IMR-90 (cell line): ENCODE data around the gene HOXB1. TPM values are rescaled to one million over a fixed set of nuclear protein-coding genes. Genes with fewer than 3 reads are reported as not detected.

Source experiments
- ATAC-seq: fragments of 200-7000 bp; cut with Tn5 transposase; 2 replicates; pipeline ENCODE4 v1.9.1; 2020; ENCODE audit warnings: low read depth, mild to moderate bottlenecking, moderate library complexity
- BruUV-seq: library from RNA; stranded (reverse); fragments of 400-500 nt; replicated peaks from 2 replicates; lab custom pipeline; 2021; lab: Mats Ljungman, UMichigan
- CTCF ChIA-PET: fragments of 300-600 bp; formaldehyde crosslinking; extraction: SDS; loops from one replicate; lab custom pipeline; 2021; ENCODE audit warnings: antibody characterized with exemption; lab: Yijun Ruan, JAX
- POLR2A ChIA-PET: fragments of 300-600 bp; sonication (Branson Sonifier 250); formaldehyde crosslinking; loops from one replicate; lab custom pipeline; 2022; ENCODE audit warnings: antibody characterized with exemption; ENCODE audit not compliant: unreplicated experiment; lab: Charles Lee
- DNase-seq: peaks from one replicate; pipeline ENCODE4 v3.0.0; 2013
- H2AFZ ChIP-seq: replicated peaks from 2 replicates; pipeline ENCODE3; 2013; ENCODE audit warnings: low read length, mild to moderate bottlenecking; ENCODE audit not compliant: poor library complexity
- H2AK5ac ChIP-seq: 2 replicates; pipeline ENCODE4 v1.6.1; 2013; ENCODE audit warnings: low read depth, low read length, inconsistent platforms
- H2AK9ac ChIP-seq: replicated peaks from 2 replicates; pipeline ENCODE3; 2013; ENCODE audit warnings: mild to moderate bottlenecking, low read depth, low read length, moderate library complexity; ENCODE audit not compliant: poor library complexity
- H2BK120ac ChIP-seq: 2 replicates; pipeline ENCODE4 v1.6.1; 2013; ENCODE audit warnings: low read depth, low read length, inconsistent platforms
- H2BK15ac ChIP-seq: 3 replicates; pipeline ENCODE4 v1.6.1; 2013; ENCODE audit warnings: low read depth, low read length, inconsistent platforms
- H2BK20ac ChIP-seq: 2 replicates; pipeline ENCODE4 v1.6.1; 2013; ENCODE audit warnings: low read depth, mild to moderate bottlenecking, inconsistent platforms, low read length, moderate library complexity
- H2BK5ac ChIP-seq: 2 replicates; pipeline ENCODE4 v1.6.1; 2013; ENCODE audit warnings: mild to moderate bottlenecking, low read depth, low read length, inconsistent platforms; ENCODE audit not compliant: poor library complexity, severe bottlenecking
- H3K14ac ChIP-seq: replicated peaks from 2 replicates; pipeline ENCODE4 v1.6.1; 2013; ENCODE audit warnings: low read depth, low read length, inconsistent platforms
- H3K18ac ChIP-seq: 2 replicates; pipeline ENCODE4 v1.6.1; 2013; ENCODE audit warnings: low read depth, low read length, control low read depth
- H3K23ac ChIP-seq: 2 replicates; pipeline ENCODE4 v1.6.1; 2013; ENCODE audit warnings: low read depth, low read length, inconsistent platforms
- H3K27ac ChIP-seq: 2 replicates; pipeline ENCODE4 v1.5.1; 2013; ENCODE audit warnings: mild to moderate bottlenecking, control low read depth, low read length; ENCODE audit not compliant: insufficient read depth
- H3K27me3 ChIP-seq: 2 replicates; pipeline ENCODE4 v1.6.1; 2013; ENCODE audit warnings: low read length; ENCODE audit not compliant: control insufficient read depth, insufficient read depth
- H3K36me3 ChIP-seq: 2 replicates; pipeline ENCODE4 v1.6.1; 2013; ENCODE audit warnings: low read length, mixed read lengths; ENCODE audit not compliant: control insufficient read depth, insufficient read depth
- H3K4ac ChIP-seq: 2 replicates; pipeline ENCODE4 v1.6.1; 2013; ENCODE audit warnings: low read depth, low read length, inconsistent platforms
- H3K4me1 ChIP-seq: 2 replicates; pipeline ENCODE4 v1.6.1; 2013; ENCODE audit warnings: low read length, mixed read lengths; ENCODE audit not compliant: control insufficient read depth, insufficient read depth
- H3K4me2 ChIP-seq: 2 replicates; pipeline ENCODE4 v1.6.1; 2013; ENCODE audit warnings: low read depth, mild to moderate bottlenecking, control low read depth, low read length, moderate library complexity
- H3K4me3 ChIP-seq: 2 replicates; pipeline ENCODE4 v1.5.1; 2013; ENCODE audit warnings: low read depth, mild to moderate bottlenecking, control low read depth, low read length, moderate library complexity; ENCODE audit not compliant: insufficient read depth
- H3K56ac ChIP-seq: 2 replicates; pipeline ENCODE4 v1.6.1; 2013; ENCODE audit warnings: low read length, inconsistent platforms; ENCODE audit not compliant: insufficient read depth; ENCODE audit errors: extremely low read depth
- H3K79me1 ChIP-seq, 2 experiments: 2 replicates each; pipeline ENCODE4 v1.6.1; 2013; ENCODE audit warnings: low read length in 2 of 2, inconsistent platforms in 1 of 2, low read depth in 1 of 2
- H3K9ac ChIP-seq: 2 replicates; pipeline ENCODE4 v1.6.1; 2013; ENCODE audit warnings: low read depth, low read length, control low read depth
- H3K9me1 ChIP-seq: 2 replicates; pipeline ENCODE4 v1.6.1; 2013; ENCODE audit warnings: low read length, inconsistent platforms; ENCODE audit not compliant: insufficient read depth
- H3K9me3 ChIP-seq: 2 replicates; pipeline ENCODE4 v1.6.1; 2013; ENCODE audit warnings: low read length; ENCODE audit not compliant: control insufficient read depth, insufficient read depth
- H4K20me1 ChIP-seq: 2 replicates; pipeline ENCODE4 v1.6.1; 2013; ENCODE audit warnings: low read length, inconsistent platforms; ENCODE audit not compliant: insufficient read depth
- H4K5ac ChIP-seq: 2 replicates; pipeline ENCODE4 v1.6.1; 2013; ENCODE audit warnings: mild to moderate bottlenecking, low read depth, low read length, control low read depth
- H4K8ac ChIP-seq, 2 experiments: 2 replicates each; pipeline ENCODE4 v1.6.1; 2013; ENCODE audit warnings: low read depth in 2 of 2, low read length in 2 of 2, control low read depth in 1 of 2, inconsistent platforms in 1 of 2
- H4K91ac ChIP-seq: 2 replicates; pipeline ENCODE4 v1.6.1; 2013; ENCODE audit warnings: low read depth, low read length, inconsistent platforms; ENCODE audit not compliant: insufficient read depth
- CEBPB ChIP-seq: IDR thresholded peaks from 2 replicates; pipeline ENCODE4 v1.6.1; 2012; ENCODE audit warnings: low read depth, low read length, improper control_type of control experiment
- MAFK ChIP-seq: IDR thresholded peaks from 2 replicates; pipeline ENCODE4 v1.6.1; 2012; ENCODE audit warnings: low read depth, low read length, improper control_type of control experiment
- WGBS, 2 experiments: methylation state at CpG; one replicate each; pipeline versions ENCODE4 v1.1.5 to v1.1.7; 2013; ENCODE audit warnings: missing lambda C conversion rate in 2 of 2; ENCODE audit not compliant: insufficient read length in 1 of 2; ENCODE audit errors: extremely low coverage in 2 of 2; 5-methylcytosine and 5-hydroxymethylcytosine counted together
- dilution Hi-C: fragments of 300-500 bp; cut with HindIII; formaldehyde crosslinking; loops from one replicate; pipeline ENCODE4 v1.14.3; 2018; ENCODE audit warnings: low sequenced_read_pairs; ENCODE audit not compliant: unreplicated experiment
- in situ Hi-C: fragments of 300-500 bp; cut with MboI; formaldehyde crosslinking; loops from 3 replicates; pipeline ENCODE4 v1.14.3; 2019; ENCODE audit warnings: low sequenced_read_pairs, inconsistent platforms, mixed read lengths
- intact Hi-C: fragments of 100-400 bp; cut with micrococcal nuclease; formaldehyde crosslinking; loops from 2 replicates; pipeline ENCODE4 v1.10.0; 2022
- polyA plus RNA-seq, 3 experiments: library from polyadenylated mRNA; depleted of rRNA; stranded (reverse); fragments of >200 nt; gene quantifications; 2 replicates each; pipeline ENCODE4 v1.2.3, GENCODE V29; 2012; ENCODE audit warnings: low replicate concordance in 1 of 3
- total RNA-seq: library from RNA; depleted of rRNA; stranded (reverse); fragments of >200 nt; gene quantifications from 2 replicates; pipeline ENCODE4 v1.2.3, GENCODE V29; 2012
- TF ChIP-seq, protein P1 (sequence below): conservative IDR thresholded peaks from 2 replicates; pipeline ENCODE4 v1.5.1; 2012; ENCODE audit warnings: mild to moderate bottlenecking, low read depth, low read length, improper control_type of control experiment

HOXB1 gene
- total and polyA plus RNA-seq, 2 of the 4 experiments (the other 2 are of a cell fraction), result not detected

GRCh38 chr17:48559122-48559839 is 28.5 kb upstream of the HOXB1 start:
- Histone ChIP-seq H2AK9ac (peak overlapping the region; percentile 91), H3K9me3 (no peaks in the 10 kb centered on the region), H3K27ac (peak overlapping the region; percentile 93), H3K9me1 (peaks cover 4% of the 10 kb centered on the region), H3K36me3 (peaks cover 32% of the 10 kb centered on the region; the same call in 1 of the 2 replicates), H3K9ac (peak overlapping the region; percentile 95), H3K4me3 (peak overlapping the region; percentile 30), H4K8ac (peak overlapping the region; percentile 62 to 74), H4K5ac (peak overlapping the region; percentile 95), H4K20me1 (peaks cover 21% of the 10 kb centered on the region), H3K56ac (peak overlapping the region; percentile 91), H3K4me2 (peak overlapping the region; percentile 92), H2AFZ (peak overlapping the region; percentile 60), H3K14ac (peak overlapping the region; percentile 66), H2BK120ac (peak overlapping the region; percentile 87), H3K23ac (peak overlapping the region; percentile 99), H2AK5ac (peak overlapping the region; percentile 81), H2BK20ac (peak overlapping the region; percentile 66), H3K4me1 (peaks cover 68% of the 10 kb centered on the region), H4K91ac (peak overlapping the region; percentile 68), H2BK15ac (peak overlapping the region; percentile 61; the same call in 2 of the 3 replicates), H3K27me3 (no peaks in the 10 kb centered on the region), H3K4ac (peak overlapping the region; percentile 98), H2BK5ac (peak overlapping the region; percentile 95), H3K18ac (peak overlapping the region; percentile 89), H3K79me1 (peaks cover 0 to 12% of the 10 kb centered on the region in 2 experiments; a peak in 1 of 4 replicates)
- WGBS, 2 experiments, result 0% methylated on average over 5 of the region's 16 CpGs; no CpG with 5 or more reads in 1 of the 2 experiments
- intact Hi-C loops (no loop called here), dilution Hi-C loops (no loop called here), in situ Hi-C loops (no loop called here)
- ATAC-seq (no peak), DNase-seq (no peak)
- no TSS peak for BruUV-seq
- POLR2A ChIA-PET, result interaction anchor here (0.9 kb wide), 2 partner anchors 15 to 29 kb away, joined by 3 read pairs; no protein-coding TSS in a partner anchor
- TF ChIP-seq, protein P1, sequence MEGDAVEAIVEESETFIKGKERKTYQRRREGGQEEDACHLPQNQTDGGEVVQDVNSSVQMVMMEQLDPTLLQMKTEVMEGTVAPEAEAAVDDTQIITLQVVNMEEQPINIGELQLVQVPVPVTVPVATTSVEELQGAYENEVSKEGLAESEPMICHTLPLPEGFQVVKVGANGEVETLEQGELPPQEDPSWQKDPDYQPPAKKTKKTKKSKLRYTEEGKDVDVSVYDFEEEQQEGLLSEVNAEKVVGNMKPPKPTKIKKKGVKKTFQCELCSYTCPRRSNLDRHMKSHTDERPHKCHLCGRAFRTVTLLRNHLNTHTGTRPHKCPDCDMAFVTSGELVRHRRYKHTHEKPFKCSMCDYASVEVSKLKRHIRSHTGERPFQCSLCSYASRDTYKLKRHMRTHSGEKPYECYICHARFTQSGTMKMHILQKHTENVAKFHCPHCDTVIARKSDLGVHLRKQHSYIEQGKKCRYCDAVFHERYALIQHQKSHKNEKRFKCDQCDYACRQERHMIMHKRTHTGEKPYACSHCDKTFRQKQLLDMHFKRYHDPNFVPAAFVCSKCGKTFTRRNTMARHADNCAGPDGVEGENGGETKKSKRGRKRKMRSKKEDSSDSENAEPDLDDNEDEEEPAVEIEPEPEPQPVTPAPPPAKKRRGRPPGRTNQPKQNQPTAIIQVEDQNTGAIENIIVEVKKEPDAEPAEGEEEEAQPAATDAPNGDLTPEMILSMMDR, result 0 out of 2 replicates have a peak, but pooled peaks have one; percentile 10
- TF ChIP-seq MAFK (no peak), CEBPB (no peak)
- CTCF ChIA-PET, result interaction anchor here (1.0 kb wide), 1 partner anchor 207 kb away, joined by 3 read pairs; no protein-coding TSS in a partner anchor
